Glomerular visceral epithelial cell (primary cell): ENCODE measurements around the gene LUC7L3.
A peak's percentile ranks its signal among the peaks of the same experiment; 100 is the strongest.
"Not testable (repeated sequence)": the region's sequence is repeated elsewhere in the genome, so short reads cannot be mapped to it uniquely, and the experiment has no call there.

Experiments used
- DNase-seq: peaks from one replicate; pipeline ENCODE4 v3.0.0-alpha.2; 2016; ENCODE audit errors: extremely low spot score

The LUC7L3 gene

GRCh38 chr17:50686494-50687199 lies 32.8 kb upstream of the LUC7L3 start:
- peak; percentile 87 for DNase-seq

DNA sequence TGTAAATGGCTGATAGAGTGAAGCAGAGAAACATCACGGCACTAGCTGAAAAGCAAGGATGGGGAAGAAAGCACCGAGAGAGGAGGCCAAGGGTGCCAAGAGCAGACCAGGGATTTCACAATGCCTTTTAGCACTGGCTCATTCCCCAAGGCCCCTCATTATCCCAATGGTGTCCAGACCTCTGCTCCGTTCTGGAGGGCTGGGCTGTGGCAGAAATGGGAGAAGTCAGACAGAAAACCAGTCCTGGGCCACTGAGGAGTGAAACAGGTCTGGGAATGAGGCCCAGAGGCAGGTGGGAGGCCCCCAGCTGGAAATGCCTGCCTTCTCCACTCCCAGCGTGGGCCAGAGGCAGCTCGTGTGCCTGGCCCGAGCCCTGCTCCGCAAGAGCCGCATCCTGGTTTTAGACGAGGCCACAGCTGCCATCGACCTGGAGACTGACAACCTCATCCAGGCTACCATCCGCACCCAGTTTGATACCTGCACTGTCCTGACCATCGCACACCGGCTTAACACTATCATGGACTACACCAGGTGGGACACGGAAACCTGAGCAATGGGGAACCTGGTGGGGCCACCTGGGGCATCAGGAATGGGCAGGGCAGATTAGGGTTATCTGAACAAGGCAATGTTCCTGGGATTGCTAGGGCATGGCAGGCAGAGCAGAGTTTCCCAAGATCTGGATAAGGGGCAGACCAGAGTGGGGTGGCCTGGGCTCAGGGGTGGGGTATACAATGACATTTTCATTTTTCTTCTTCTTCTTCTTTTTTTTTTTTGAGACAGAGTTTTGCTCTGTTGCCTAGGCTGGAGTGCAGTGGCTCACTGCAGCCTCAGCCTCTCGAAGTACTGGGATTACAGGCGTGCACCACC lies 32.0 kb upstream of the LUC7L3 start:
- peak; percentile 51 for DNase-seq

- DNase-seq = peak; percentile 42
Measured at GRCh38 chr17:50688245-50688644, 31.2 kb upstream of the LUC7L3 start.

GRCh38 chr17:50689251-50689650 lies 30.2 kb upstream of the LUC7L3 start:
- DNase-seq = peak; percentile 82

- DNase-seq = no peak
Measured at GRCh38 chr17:50689956-50690886, 29.2 kb upstream of the LUC7L3 start.

GRCh38 chr17:50690887-50691549 lies 28.4 kb upstream of the LUC7L3 start:
- DNase-seq = no peak

- DNase-seq = no peak
Measured at GRCh38 chr17:50691550-50692447, 27.6 kb upstream of the LUC7L3 start.

GRCh38 chr17:50692448-50693035 lies 26.9 kb upstream of the LUC7L3 start:
- DNase-seq = no peak

DNA sequence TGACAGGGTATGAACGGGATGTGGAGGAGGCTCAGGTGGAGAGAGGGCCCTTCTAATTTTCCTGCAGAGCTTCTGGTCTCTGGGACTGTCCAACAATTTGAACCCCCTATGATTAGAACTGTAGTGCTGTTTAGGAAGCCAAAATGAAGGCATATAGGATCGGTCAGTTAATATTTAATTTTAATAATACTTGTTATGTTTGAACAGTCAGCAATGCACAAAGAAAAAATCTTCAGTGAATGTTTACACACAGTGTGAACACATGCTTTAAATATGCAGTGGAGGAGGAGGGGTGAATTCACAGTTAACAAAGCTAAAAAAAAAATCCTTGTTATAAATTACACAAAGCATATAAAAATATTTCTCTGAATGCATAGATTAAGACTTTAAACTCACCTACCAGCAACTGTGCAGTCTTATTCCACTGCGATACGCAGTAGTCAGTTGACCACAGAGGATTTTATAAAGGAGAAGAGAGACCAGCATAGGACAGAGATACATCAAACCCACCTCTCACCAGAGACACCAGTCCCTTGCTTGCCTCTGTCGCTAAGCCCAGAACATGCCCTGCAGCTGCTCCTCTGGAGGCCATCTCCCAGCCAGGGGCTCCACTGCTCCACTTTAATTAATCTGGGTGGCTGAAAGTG lies 26.2 kb upstream of the LUC7L3 start:
- DNase-seq = peak; percentile 47

DNA sequence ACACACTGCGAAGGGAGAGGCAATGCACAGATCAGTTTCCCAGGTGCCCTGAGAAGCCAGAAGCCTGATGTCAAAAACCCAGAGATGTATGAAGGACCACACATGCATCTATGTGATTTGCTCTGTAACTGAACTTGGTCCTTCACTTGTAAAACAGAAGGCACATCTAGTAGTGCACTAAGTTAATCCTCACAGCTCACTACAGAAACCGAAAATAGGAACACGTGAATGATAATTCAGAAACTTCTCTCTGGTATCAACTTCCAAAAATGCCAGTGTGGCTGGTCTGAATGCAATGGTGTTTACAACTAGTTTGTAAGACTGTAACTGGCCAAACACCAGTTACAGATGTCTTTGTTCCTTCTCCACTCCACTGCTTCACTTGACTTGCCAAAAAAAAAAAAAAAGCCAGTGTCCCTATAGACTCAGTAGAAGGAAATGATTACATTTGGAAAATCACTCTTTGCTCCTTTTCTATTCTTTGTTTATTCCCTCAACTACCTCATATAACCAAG lies 23.0 kb upstream of the LUC7L3 start:
- DNase-seq = no peak

- DNase-seq = no peak
Measured at GRCh38 chr17:50697062-50697461, 22.3 kb upstream of the LUC7L3 start.

DNA sequence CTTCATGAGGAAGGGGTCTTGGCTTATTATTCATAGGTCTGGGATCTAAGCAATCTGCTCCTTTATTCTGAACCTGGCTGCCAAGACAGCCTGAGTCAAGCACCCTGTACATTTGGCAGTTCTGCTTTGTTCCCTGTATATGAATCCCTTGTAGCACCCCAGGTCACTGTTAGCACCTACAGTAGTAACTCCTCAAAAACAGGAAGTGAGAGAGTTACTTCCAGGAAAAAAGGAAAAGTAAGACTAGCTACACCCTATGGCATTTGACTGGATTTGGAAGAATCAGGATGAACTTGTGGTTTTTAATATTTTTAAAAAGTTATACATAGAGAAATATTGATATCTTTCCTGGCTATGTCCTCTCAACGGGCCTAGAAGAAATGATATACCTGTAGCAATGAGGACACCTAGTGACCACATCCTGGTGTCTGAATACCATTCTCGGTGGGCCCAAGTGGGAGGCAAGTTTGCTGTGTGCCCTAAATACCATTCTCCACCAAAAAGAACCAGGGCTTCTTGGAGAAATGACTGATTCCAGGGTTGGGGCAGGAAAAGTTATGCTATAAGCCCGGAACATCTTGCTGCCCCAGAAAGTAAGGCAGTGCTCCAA lies 21.6 kb upstream of the LUC7L3 start:
- no peak for DNase-seq

- DNase-seq = no peak
Measured at GRCh38 chr17:50699410-50699809, 20.0 kb upstream of the LUC7L3 start.

- no peak for DNase-seq
Measured at GRCh38 chr17:50703162-50703561, 16.2 kb upstream of the LUC7L3 start.

GRCh38 chr17:50707289-50708049 lies 11.9 kb upstream of the LUC7L3 start, which contains the start of gene ANKRD40:
Gene ANKRD40 (minus strand): TSS chr17:50707914. CDS start chr17:50707654, 260 bp downstream.
- DNase-seq = peak; percentile 93

DNA sequence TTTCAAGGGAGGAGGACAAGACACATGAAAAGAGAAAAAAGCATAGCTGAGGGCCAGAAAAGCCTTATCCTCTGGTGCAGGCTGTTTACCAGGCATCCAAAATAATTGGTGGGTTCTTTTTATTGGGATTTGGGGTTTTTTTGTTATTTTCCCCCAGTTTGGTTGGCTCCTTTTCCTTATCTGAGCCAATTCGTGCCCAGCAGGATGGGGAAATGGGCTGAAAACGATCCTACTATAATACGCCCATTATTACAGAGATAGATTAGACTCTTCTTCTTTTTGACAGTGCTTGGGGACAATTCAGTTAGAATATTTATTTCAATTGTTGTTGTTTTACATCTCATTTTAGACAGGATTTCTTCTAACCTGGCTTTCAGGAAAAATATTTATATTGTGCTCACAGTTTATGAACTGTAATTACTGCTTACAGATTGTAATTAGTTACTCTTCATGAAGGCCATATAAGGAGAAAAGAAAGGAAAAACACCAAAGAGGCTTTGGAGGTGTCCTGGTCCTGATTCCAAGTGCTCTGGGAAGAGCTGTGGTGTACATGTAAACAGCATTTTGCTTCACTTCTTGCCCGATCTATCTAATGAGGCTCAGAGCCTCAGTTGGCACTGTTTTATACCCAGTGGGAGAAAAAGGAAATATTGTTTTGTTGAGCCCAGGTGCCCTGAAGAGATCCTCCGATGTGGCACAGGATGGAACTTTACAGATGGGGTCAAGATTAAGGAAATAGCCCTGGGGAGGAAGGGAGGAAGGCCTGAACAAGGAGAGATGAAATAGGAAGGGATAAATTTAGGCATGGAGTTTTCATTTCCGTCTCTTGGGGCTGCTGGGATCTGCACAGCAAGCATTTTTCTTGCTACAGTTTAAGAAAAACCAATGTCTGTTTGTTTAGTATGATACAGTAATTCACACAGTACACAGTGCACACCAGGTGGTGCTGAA lies 11.1 kb upstream of the LUC7L3 start:
- no peak for DNase-seq

- DNase-seq = not testable (repeated sequence)
Measured at GRCh38 chr17:50709053-50709452, 10.3 kb upstream of the LUC7L3 start.
